ENCODE measurements around the gene GGN. TPM values are rescaled to one million over a fixed set of nuclear protein-coding genes. Genes with fewer than 3 reads are reported as not detected.

Gene GGN
- total and polyA plus RNA-seq, 7 donors: 0.28 TPM; not detected in 6

DNA sequence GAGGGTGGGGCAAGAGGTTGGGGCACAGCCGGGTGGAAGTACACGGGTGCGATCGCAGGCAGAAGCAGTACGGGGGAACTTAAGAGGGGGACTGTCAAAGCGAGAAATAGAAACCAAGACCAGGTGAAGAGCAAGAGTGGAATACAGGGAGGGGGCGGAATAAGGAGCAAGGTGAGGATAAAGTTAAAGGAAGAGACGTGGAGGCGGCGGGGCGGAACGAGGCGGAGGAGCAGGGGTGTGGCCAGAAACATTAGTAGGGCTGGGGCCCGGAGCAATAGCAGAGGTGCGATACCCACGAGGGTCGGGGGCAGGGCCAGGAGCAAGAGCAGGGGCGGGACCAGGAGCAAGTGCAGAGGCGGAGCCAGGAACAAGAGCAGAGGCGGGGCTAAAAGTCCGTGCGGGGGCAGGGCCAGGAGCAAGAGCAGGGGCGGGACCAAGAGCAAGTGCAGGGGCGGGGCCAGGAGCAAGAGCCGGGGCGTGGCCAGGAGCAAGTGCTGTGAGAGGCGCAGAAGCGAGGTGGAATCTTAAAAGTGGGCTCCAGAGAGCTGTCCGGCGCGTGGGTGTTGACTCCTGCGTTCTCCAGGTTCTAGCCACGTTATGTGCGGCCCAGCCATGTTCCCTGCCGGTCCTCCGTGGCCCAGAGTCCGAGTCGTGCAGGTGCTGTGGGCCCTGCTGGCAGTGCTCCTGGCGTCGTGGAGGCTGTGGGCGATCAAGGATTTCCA lies 51.0 kb downstream of the GGN start:
- H3K36me3 ChIP-seq: peaks cover 0 to 6% (median 2%) of the 10 kb centered on the region in 4 donors
- intact Hi-C loops (cut with DNase I): loop anchor here (1.0 to 10.0 kb wide), 2 partner anchors 38 to 788 kb away; partner anchors contain the start of genes PAK4 and PSMD8
- H3K4me3 ChIP-seq: peak overlapping the region; percentile 52 to 69 (median 64)
- no peaks in the 10 kb centered on the region for H3K27me3 ChIP-seq
- peak; percentile 98 for DNase-seq
- H3K27ac ChIP-seq: peak overlapping the region; percentile 92 to 98 (median 94)
- H3K9me3 ChIP-seq: no peaks in the 10 kb centered on the region
- TF ChIP-seq POLR2AphosphoS5 (IDR thresholded peaks at IDR 0.05): no peak
- TF ChIP-seq EP300 (IDR thresholded peaks at IDR 0.05): no peak
- TF ChIP-seq, protein P1, sequence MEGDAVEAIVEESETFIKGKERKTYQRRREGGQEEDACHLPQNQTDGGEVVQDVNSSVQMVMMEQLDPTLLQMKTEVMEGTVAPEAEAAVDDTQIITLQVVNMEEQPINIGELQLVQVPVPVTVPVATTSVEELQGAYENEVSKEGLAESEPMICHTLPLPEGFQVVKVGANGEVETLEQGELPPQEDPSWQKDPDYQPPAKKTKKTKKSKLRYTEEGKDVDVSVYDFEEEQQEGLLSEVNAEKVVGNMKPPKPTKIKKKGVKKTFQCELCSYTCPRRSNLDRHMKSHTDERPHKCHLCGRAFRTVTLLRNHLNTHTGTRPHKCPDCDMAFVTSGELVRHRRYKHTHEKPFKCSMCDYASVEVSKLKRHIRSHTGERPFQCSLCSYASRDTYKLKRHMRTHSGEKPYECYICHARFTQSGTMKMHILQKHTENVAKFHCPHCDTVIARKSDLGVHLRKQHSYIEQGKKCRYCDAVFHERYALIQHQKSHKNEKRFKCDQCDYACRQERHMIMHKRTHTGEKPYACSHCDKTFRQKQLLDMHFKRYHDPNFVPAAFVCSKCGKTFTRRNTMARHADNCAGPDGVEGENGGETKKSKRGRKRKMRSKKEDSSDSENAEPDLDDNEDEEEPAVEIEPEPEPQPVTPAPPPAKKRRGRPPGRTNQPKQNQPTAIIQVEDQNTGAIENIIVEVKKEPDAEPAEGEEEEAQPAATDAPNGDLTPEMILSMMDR (IDR thresholded peaks at IDR 0.05): no peak
- TF ChIP-seq POLR2A (IDR thresholded peaks at IDR 0.05): no peak
- peaks cover 0 to 17% (median 14%) of the 10 kb centered on the region in 4 donors for H3K4me1 ChIP-seq
- 2 to 6% methylated on average over 41 of the region's 41 CpGs for WGBS, 2 donors

DNA sequence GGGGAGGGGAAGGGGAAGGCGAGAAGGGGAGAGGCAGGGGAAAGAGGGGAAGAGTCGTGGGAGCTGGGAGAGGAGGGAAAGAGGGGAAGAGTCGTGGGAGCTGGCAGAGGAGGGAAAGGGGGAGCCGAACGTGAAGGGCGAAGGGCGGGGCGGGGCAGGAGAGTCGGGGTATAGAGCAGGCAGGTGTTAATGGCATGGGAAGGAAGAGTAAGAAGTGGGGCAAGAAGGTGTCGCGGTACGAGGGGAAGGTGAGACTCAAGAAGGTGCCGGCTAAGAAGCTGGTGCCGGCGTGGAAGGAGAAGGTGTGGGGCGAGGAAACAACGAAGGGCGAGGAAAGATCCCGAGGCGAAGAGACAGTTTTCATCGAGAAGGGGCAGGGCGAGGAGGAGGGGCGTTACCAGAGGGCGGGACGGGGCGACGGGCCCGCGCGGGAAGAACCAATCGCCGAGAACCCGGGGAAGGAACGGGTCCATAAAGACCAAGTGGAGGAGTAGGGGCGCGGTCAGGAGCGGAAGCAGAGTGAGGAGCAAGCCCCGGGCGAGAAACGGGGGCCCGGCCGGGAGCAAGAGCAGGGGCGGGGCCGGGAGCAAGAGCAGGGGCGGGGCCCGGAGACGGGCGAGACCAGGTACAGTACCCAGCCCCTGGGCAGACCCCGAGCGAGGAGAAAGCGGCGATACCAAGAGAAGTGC lies 51.7 kb downstream of the GGN start:
- H3K4me3 ChIP-seq: peak overlapping the region; percentile 52 to 69 (median 64)
- peak; percentile 99 for DNase-seq
- peaks cover 0 to 6% (median 2%) of the 10 kb centered on the region in 4 donors for H3K36me3 ChIP-seq
- TF ChIP-seq POLR2AphosphoS5 (IDR thresholded peaks at IDR 0.05) (peak; percentile 72 to 79 (median 76)), POLR2A (IDR thresholded peaks at IDR 0.05) (peak in 1 of 2 donors; percentile 58), EP300 (IDR thresholded peaks at IDR 0.05) (no peak)
- TF ChIP-seq, protein P1 (IDR thresholded peaks at IDR 0.05): no peak
- no peaks in the 10 kb centered on the region for H3K27me3 ChIP-seq
- intact Hi-C loops (cut with DNase I): loop anchor here (1.0 to 10.0 kb wide), 3 partner anchors 38 to 789 kb away; partner anchors contain the start of genes PAK4 and PSMD8
- 1% methylated on average over 52 of the region's 52 CpGs for WGBS, 2 donors
- peaks cover 0 to 17% (median 14%) of the 10 kb centered on the region in 4 donors for H3K4me1 ChIP-seq
- peak overlapping the region; percentile 92 to 98 (median 94) for H3K27ac ChIP-seq
- H3K9me3 ChIP-seq: no peaks in the 10 kb centered on the region

Other genes starting within 250 kb of the GGN start
- not detected for gene DPF1, start 163.8 kb downstream of the GGN start, total RNA-seq
- 1 to 10 TPM in 1 of 3 donors, under 1 TPM in 1, not detected in 1; 0.12 to 1.4 TPM for gene DPF1, start 163.8 kb downstream of the GGN start, polyA plus RNA-seq
- 100 to 1,000 TPM; 441 to 736 (median 473) TPM for gene PPP1R14A, start 131.7 kb downstream of the GGN start, total RNA-seq
- 10 to 100 TPM; 24.6 to 93.9 (median 29.9) TPM for gene PPP1R14A, start 131.7 kb downstream of the GGN start, polyA plus RNA-seq
- 10 to 100 TPM; 14.3 to 20.7 (median 16.6) TPM for gene SPINT2, start 123.5 kb downstream of the GGN start, total RNA-seq
- gene SPINT2, start 123.5 kb downstream of the GGN start, polyA plus RNA-seq: 100 to 1,000 TPM; 170 to 616 (median 178) TPM
- gene C19orf33, start 83.8 kb downstream of the GGN start, total RNA-seq: 10 to 100 TPM in 1 of 4 donors, 1 to 10 TPM in 1, not detected in 2; 5.8 to 18.2 TPM
- 1,000 to 10,000 TPM in 2 of 3 donors, 100 to 1,000 TPM in 1; 704 to 2,364 (median 1,405) TPM for gene C19orf33, start 83.8 kb downstream of the GGN start, polyA plus RNA-seq
- 10 to 100 TPM; 12.5 to 22.5 (median 15.8) TPM for gene YIF1B, start 72.1 kb downstream of the GGN start, total RNA-seq
- 10 to 100 TPM; 13.8 to 77.5 (median 14.3) TPM for gene YIF1B, start 72.1 kb downstream of the GGN start, polyA plus RNA-seq
- gene KCNK6, start 68.2 kb downstream of the GGN start, total RNA-seq: 10 to 100 TPM in 3 of 4 donors, 1 to 10 TPM in 1; 6.6 to 24.6 (median 14.2) TPM
- 10 to 100 TPM in 1 of 3 donors, 1 to 10 TPM in 2; 5.4 to 20.6 (median 6.0) TPM for gene KCNK6, start 68.2 kb downstream of the GGN start, polyA plus RNA-seq
- 1 to 10 TPM; 2.3 to 5.5 (median 4.4) TPM for gene CATSPERG, start 52.2 kb downstream of the GGN start, total RNA-seq
- gene CATSPERG, start 52.2 kb downstream of the GGN start, polyA plus RNA-seq: 1 to 10 TPM in 1 of 3 donors, under 1 TPM in 1, not detected in 1; 0.69 to 7.7 TPM
- 100 to 1,000 TPM; 129 to 271 (median 158) TPM for gene PSMD8, start 13.5 kb downstream of the GGN start, total RNA-seq
- gene PSMD8, start 13.5 kb downstream of the GGN start, polyA plus RNA-seq: 100 to 1,000 TPM; 125 to 158 (median 147) TPM
- 1 to 10 TPM in 1 of 4 donors, under 1 TPM in 2, not detected in 1; 0.27 to 1.5 (median 0.36) TPM for gene SPRED3, start 663 bp upstream of the GGN start, total RNA-seq
- gene SPRED3, start 663 bp upstream of the GGN start, polyA plus RNA-seq: under 1 TPM in 2 of 3 donors, not detected in 1; under 0.01 to 0.47 TPM
- gene FAM98C, start 15.1 kb upstream of the GGN start, total RNA-seq: 10 to 100 TPM; 17.2 to 27.2 (median 18.6) TPM
- 10 to 100 TPM; 26.1 to 30.0 (median 27.0) TPM for gene FAM98C, start 15.1 kb upstream of the GGN start, polyA plus RNA-seq
- gene RASGRP4, start 38.2 kb upstream of the GGN start, total RNA-seq: 1 to 10 TPM; 2.5 to 3.6 (median 3.2) TPM
- gene RASGRP4, start 38.2 kb upstream of the GGN start, polyA plus RNA-seq: 1 to 10 TPM in 1 of 3 donors, under 1 TPM in 2; 0.69 to 3.6 (median 0.90) TPM
- 1 to 10 TPM in 3 of 4 donors, under 1 TPM in 1; 0.71 to 4.1 (median 2.0) TPM for gene RYR1, start 45.7 kb upstream of the GGN start, total RNA-seq
- under 1 TPM; under 0.01 to 0.85 (median under 0.01) TPM for gene RYR1, start 45.7 kb upstream of the GGN start, polyA plus RNA-seq
- gene MAP4K1, start 229.9 kb upstream of the GGN start, total RNA-seq: 1 to 10 TPM; 1.2 to 8.9 (median 1.3) TPM
- gene MAP4K1, start 229.9 kb upstream of the GGN start, polyA plus RNA-seq: 10 to 100 TPM in 1 of 3 donors, 1 to 10 TPM in 2; 1.6 to 29.7 (median 4.8) TPM
- 100 to 1,000 TPM; 469 to 803 (median 546) TPM for gene EIF3K, start 231.2 kb upstream of the GGN start, total RNA-seq
- 100 to 1,000 TPM; 498 to 637 (median 574) TPM for gene EIF3K, start 231.2 kb upstream of the GGN start, polyA plus RNA-seq

Measured in sigmoid colon (tissue), 7 donors.